Measurements from ENCODE around the gene PSMC5.
"Not testable (repeated sequence)": the region's sequence is repeated elsewhere in the genome, so short reads cannot be mapped to it uniquely, and the experiment has no call there.

The PSMC5 gene
- total RNA-seq, result 86.5 reads per million, percentile 80 among the genes with 10 or more reads in this experiment

GRCh38 chr17:63827002-63827800 is at the start of gene PSMC5, which contains the start of gene FTSJ3:
Gene PSMC5 (plus strand): TSS chr17:63827431. CDS start chr17:63827491, 60 bp downstream.
Gene FTSJ3 (minus strand): TSS chr17:63827663. CDS start chr17:63826902, 761 bp downstream.
- peak; percentile 94 for DNase-seq

- no peak for DNase-seq
These were observed 46.7 kb upstream of the PSMC5 start for GRCh38 chr17:63780507-63780906.

- no peak for DNase-seq
These were observed 46.3 kb upstream of the PSMC5 start for GRCh38 chr17:63780928-63781327.

GRCh38 chr17:63783522-63783921 is 43.7 kb upstream of the PSMC5 start:
- no peak for DNase-seq

GRCh38 chr17:63785556-63785955 is 41.7 kb upstream of the PSMC5 start:
- no peak for DNase-seq

GRCh38 chr17:63786117-63786516 is 41.1 kb upstream of the PSMC5 start:
- no peak for DNase-seq

- no peak for DNase-seq
These were observed 40.1 kb upstream of the PSMC5 start for GRCh38 chr17:63786971-63787711.

GRCh38 chr17:63790057-63790456 is 37.2 kb upstream of the PSMC5 start:
- DNase-seq, result no peak

- no peak for DNase-seq
These were observed 35.0 kb upstream of the PSMC5 start for GRCh38 chr17:63792055-63792729.

GRCh38 chr17:63796375-63796774 is 30.9 kb upstream of the PSMC5 start:
- DNase-seq, result not testable (repeated sequence)

- DNase-seq, result no peak
These were observed 28.6 kb upstream of the PSMC5 start for GRCh38 chr17:63798572-63799106.

- no peak for DNase-seq
These were observed 26.4 kb upstream of the PSMC5 start for GRCh38 chr17:63800783-63801182.

- DNase-seq, result no peak
These were observed 22.9 kb upstream of the PSMC5 start for GRCh38 chr17:63804328-63804727.

- DNase-seq, result no peak
These were observed 21.6 kb upstream of the PSMC5 start for GRCh38 chr17:63805591-63805990.

- DNase-seq, result no peak
These were observed 17.3 kb upstream of the PSMC5 start for GRCh38 chr17:63809970-63810369.

- DNase-seq, result no peak
These were observed 11.1 kb upstream of the PSMC5 start for GRCh38 chr17:63816123-63816522.

- no peak for DNase-seq
These were observed 10.6 kb upstream of the PSMC5 start for GRCh38 chr17:63816669-63817068.

GRCh38 chr17:63817736-63818385 is 9.4 kb upstream of the PSMC5 start:
- DNase-seq, result no peak

- no peak for DNase-seq
These were observed 8.1 kb upstream of the PSMC5 start for GRCh38 chr17:63819131-63819530.

GRCh38 chr17:63819585-63820537 is 7.4 kb upstream of the PSMC5 start:
- DNase-seq, result no peak

- no peak for DNase-seq
These were observed 6.2 kb upstream of the PSMC5 start for GRCh38 chr17:63820963-63821561.
